Glutamatergic neuron (in vitro differentiated cells): ENCODE measurements around the gene HOXC13. TPM values are rescaled to one million over a fixed set of nuclear protein-coding genes. Genes with fewer than 3 reads are reported as not detected.

Experiments used
- DNase-seq: peaks from one replicate; pipeline ENCODE4 v3.0.0; 2022
- H3K27ac Mint-ChIP-seq: one replicate; pipeline ENCODE4 v1.8.0; 2020; ENCODE audit warnings: mild to moderate bottlenecking, mixed read lengths, inconsistent platforms; ENCODE audit not compliant: unreplicated experiment
- H3K27me3 Mint-ChIP-seq: one replicate; pipeline ENCODE4 v1.8.0; 2020; ENCODE audit warnings: mild to moderate bottlenecking, moderate library complexity, mixed read lengths, inconsistent platforms; ENCODE audit not compliant: unreplicated experiment
- H3K36me3 Mint-ChIP-seq: one replicate; pipeline ENCODE4 v1.8.0; 2020; ENCODE audit warnings: mild to moderate bottlenecking, mixed read lengths, inconsistent platforms; ENCODE audit not compliant: unreplicated experiment
- H3K4me1 Mint-ChIP-seq: one replicate; pipeline ENCODE4 v1.8.0; 2020; ENCODE audit warnings: mild to moderate bottlenecking, low read depth, mixed read lengths, inconsistent platforms; ENCODE audit not compliant: unreplicated experiment
- H3K4me3 Mint-ChIP-seq: one replicate; pipeline ENCODE4 v1.8.0; 2020; ENCODE audit warnings: mild to moderate bottlenecking, mixed read lengths, inconsistent platforms; ENCODE audit not compliant: unreplicated experiment
- H3K9me3 Mint-ChIP-seq: one replicate; pipeline ENCODE4 v1.8.0; 2020; ENCODE audit warnings: mild to moderate bottlenecking, moderate library complexity, mixed read lengths, inconsistent platforms; ENCODE audit not compliant: unreplicated experiment
- total RNA-seq: library from RNA; stranded (reverse); fragmentation: NEBNext Ultra II Directional; extraction: Animal tissue kit (Norgen Biotek cat#: 25700); gene quantifications from one replicate; pipeline ENCODE4 v1.2.1, GENCODE V29; 2021; ENCODE audit not compliant: unreplicated experiment
- TF ChIP-seq, protein P1 (sequence below): fragments of 200-600 bp; sonication (generic); IDR thresholded peaks from one replicate; pipeline ENCODE4 v1.5.0; 2021; ENCODE audit not compliant: partially characterized antibody, unreplicated experiment

Gene HOXC13
- total RNA-seq, 1 donor from 2014 or later = not detected

DNA sequence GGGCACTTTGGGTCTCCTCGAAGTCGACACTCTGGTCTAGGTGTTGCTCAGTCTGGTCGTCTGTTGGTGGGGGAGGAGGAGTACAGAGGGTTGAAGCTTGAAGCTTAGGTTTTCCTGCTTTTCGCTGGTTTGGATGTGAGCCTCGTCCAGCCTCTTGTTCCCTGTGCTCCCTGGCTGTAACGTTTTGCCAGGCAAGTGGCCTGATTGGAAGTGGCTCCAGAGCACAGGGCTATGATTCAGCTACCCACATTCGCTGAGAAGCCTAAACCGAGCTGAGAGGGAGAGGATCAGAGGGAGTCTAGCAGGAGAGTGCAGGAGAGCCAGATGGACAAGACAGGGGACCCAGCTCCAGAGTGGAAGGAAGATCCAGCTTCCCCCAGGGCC is 52.4 kb downstream of the HOXC13 start:
- peaks cover 3% of the 10 kb centered on the region for H3K9me3 Mint-ChIP-seq
- no peaks in the 10 kb centered on the region for H3K36me3 Mint-ChIP-seq
- no peaks in the 10 kb centered on the region for H3K4me1 Mint-ChIP-seq
- H3K4me3 Mint-ChIP-seq = no peak overlapping the region
- TF ChIP-seq, protein P1, sequence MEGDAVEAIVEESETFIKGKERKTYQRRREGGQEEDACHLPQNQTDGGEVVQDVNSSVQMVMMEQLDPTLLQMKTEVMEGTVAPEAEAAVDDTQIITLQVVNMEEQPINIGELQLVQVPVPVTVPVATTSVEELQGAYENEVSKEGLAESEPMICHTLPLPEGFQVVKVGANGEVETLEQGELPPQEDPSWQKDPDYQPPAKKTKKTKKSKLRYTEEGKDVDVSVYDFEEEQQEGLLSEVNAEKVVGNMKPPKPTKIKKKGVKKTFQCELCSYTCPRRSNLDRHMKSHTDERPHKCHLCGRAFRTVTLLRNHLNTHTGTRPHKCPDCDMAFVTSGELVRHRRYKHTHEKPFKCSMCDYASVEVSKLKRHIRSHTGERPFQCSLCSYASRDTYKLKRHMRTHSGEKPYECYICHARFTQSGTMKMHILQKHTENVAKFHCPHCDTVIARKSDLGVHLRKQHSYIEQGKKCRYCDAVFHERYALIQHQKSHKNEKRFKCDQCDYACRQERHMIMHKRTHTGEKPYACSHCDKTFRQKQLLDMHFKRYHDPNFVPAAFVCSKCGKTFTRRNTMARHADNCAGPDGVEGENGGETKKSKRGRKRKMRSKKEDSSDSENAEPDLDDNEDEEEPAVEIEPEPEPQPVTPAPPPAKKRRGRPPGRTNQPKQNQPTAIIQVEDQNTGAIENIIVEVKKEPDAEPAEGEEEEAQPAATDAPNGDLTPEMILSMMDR = no peak
- no peak for DNase-seq
- H3K27me3 Mint-ChIP-seq = peaks cover 68% of the 10 kb centered on the region
- no peak overlapping the region for H3K27ac Mint-ChIP-seq

DNA sequence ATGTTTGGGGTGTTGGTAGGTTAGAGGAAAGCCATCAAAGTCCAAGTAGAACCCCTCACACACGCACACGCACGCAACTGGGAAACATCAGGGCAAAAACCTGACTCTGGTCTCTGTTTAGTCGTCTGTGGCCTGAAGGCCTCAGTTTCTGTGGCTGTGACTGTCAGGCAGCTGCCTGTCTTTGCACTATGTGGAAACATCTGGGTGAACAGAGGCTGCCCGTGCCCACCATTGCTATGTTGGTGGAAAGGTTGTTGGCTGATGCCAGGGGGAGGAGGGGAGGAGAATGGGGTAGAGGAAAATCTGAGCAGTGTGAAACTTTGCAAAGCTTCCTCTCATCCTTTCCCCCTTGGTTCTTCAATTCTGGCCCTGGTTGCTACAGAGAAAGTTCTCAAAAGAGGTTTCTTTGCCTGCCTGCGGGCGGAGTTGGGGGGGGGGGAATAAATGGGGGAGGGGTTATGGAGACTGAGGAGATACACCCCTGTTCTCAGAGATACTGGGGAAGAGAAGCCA is 53.8 kb downstream of the HOXC13 start:
- no peak for DNase-seq
- Mint-ChIP-seq H3K36me3 (no peaks in the 10 kb centered on the region), H3K27ac (no peak overlapping the region), H3K4me1 (no peaks in the 10 kb centered on the region), H3K9me3 (peaks cover 4% of the 10 kb centered on the region), H3K4me3 (no peak overlapping the region), H3K27me3 (peaks cover 59% of the 10 kb centered on the region)
- TF ChIP-seq, protein P1 = no peak

DNA sequence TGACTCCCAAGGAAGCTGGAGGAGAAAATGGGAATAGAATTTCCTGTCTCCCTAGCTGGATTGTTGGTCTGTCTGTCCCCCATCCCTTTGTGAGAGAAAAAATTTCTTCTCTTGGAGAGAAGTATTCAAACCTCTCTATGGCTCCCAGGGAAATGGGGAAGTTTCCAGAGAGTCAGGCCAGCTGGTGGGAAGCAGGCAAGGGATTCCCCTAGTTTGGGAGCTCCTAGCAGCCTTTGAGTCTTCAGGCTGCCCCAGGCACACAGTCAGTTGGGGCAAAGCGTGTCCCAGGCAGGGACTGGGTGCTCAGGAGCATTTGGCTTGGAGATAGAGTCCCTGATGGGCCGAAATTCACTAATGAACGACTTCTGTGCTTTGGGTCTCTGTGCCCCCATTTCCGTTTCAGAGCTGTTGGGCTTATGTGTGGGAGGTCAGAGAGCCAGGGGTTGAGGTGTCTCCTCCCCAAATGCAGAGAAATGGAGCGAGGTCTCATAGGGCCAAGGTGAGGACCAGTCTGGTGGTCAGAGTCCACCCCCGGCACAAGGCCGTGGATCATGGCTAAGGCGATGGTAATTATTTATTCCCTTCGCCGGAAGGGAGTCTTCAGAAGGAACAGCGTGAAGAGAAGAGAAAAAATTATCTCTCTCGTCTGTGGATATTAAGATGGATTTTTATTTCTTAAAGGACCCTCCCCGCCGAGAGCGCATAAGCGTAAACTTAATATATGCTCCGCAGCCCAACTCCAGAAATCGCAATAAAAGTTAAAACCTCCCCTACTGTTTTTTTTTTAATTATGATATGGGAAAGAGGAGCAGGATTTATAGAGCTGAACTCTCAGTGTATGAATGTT is 54.8 kb downstream of the HOXC13 start:
- H3K4me3 Mint-ChIP-seq = no peak overlapping the region
- TF ChIP-seq, protein P1 = no peak
- H3K9me3 Mint-ChIP-seq = peaks cover 6% of the 10 kb centered on the region
- no peak overlapping the region for H3K27ac Mint-ChIP-seq
- H3K27me3 Mint-ChIP-seq = peaks cover 59% of the 10 kb centered on the region
- no peak for DNase-seq
- H3K36me3 Mint-ChIP-seq = no peaks in the 10 kb centered on the region
- H3K4me1 Mint-ChIP-seq = no peaks in the 10 kb centered on the region

DNA sequence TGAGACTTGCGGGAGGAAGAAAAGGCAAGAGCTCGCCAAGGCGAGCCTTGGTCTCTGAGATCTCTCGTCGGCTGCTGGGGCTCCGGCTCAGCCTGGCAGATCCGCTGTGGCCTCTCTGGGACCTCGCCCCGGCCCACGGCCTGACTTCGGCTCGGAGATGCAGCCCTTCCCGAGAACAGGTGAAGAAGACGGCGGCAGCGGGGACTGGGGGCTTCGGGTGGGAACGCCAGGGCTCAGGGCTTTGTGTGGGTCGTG is 55.3 kb downstream of the HOXC13 start:
- TF ChIP-seq, protein P1 = no peak
- H3K4me3 Mint-ChIP-seq = no peak overlapping the region
- H3K27ac Mint-ChIP-seq = no peak overlapping the region
- peaks cover 8% of the 10 kb centered on the region for H3K9me3 Mint-ChIP-seq
- no peaks in the 10 kb centered on the region for H3K36me3 Mint-ChIP-seq
- H3K4me1 Mint-ChIP-seq = no peaks in the 10 kb centered on the region
- peaks cover 61% of the 10 kb centered on the region for H3K27me3 Mint-ChIP-seq
- no peak for DNase-seq

DNA sequence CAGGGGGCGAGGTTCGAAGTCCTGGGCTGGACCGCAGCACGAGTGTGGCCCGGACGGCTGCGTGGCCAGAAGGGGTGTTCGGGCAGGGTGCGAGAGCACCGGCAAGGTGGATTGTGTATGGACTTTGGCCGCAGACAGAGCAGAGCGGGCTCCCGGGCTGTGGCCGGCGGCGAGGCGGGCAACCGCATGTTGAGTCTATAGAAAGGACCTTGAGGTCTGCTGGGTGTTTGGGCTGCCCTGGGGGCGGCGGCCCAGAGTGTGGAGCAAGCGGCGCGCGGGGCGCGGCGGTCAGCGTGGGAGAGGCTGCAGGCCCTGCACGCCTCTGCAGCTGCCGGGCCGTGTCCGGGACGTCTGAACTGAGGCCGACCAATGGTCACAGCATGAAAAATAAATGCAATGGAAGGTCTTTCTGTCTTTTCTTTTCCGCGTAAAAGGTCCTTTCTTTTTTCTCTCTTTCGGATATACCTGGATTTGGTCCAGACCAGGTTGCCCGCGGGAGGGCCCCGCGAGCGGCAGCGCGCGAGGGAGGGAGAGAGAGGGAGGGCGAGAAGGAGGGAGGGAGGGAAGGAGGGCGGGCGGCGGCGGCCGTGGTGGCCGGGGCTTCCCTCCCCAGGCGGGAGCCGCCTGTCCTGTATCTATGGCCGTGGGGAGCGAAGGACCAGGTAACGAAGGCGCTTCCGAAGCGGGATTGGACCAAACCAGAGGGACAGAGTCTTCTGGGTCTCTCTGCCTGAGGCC is 55.8 kb downstream of the HOXC13 start:
- Mint-ChIP-seq H3K4me3 (no peak overlapping the region), H3K9me3 (peaks cover 8% of the 10 kb centered on the region), H3K36me3 (no peaks in the 10 kb centered on the region), H3K27me3 (peaks cover 58% of the 10 kb centered on the region), H3K27ac (no peak overlapping the region), H3K4me1 (no peaks in the 10 kb centered on the region)
- TF ChIP-seq, protein P1 = no peak
- DNase-seq = no peak
